Glutamatergic neuron (in vitro differentiated cells): ENCODE data around the gene RANBP10. TPM values are rescaled to one million over a fixed set of nuclear protein-coding genes. Genes with fewer than 3 reads are reported as not detected.

Experiments used
- DNase-seq: peaks from one replicate; pipeline ENCODE4 v3.0.0; 2022
- H3K27ac Mint-ChIP-seq: one replicate; pipeline ENCODE4 v1.8.0; 2020; ENCODE audit warnings: mild to moderate bottlenecking, mixed read lengths, inconsistent platforms; ENCODE audit not compliant: unreplicated experiment
- H3K27me3 Mint-ChIP-seq: one replicate; pipeline ENCODE4 v1.8.0; 2020; ENCODE audit warnings: mild to moderate bottlenecking, moderate library complexity, mixed read lengths, inconsistent platforms; ENCODE audit not compliant: unreplicated experiment
- H3K36me3 Mint-ChIP-seq: one replicate; pipeline ENCODE4 v1.8.0; 2020; ENCODE audit warnings: mild to moderate bottlenecking, mixed read lengths, inconsistent platforms; ENCODE audit not compliant: unreplicated experiment
- H3K4me1 Mint-ChIP-seq: one replicate; pipeline ENCODE4 v1.8.0; 2020; ENCODE audit warnings: mild to moderate bottlenecking, low read depth, mixed read lengths, inconsistent platforms; ENCODE audit not compliant: unreplicated experiment
- H3K4me3 Mint-ChIP-seq: one replicate; pipeline ENCODE4 v1.8.0; 2020; ENCODE audit warnings: mild to moderate bottlenecking, mixed read lengths, inconsistent platforms; ENCODE audit not compliant: unreplicated experiment
- H3K9me3 Mint-ChIP-seq: one replicate; pipeline ENCODE4 v1.8.0; 2020; ENCODE audit warnings: mild to moderate bottlenecking, moderate library complexity, mixed read lengths, inconsistent platforms; ENCODE audit not compliant: unreplicated experiment
- total RNA-seq: library from RNA; stranded (reverse); fragmentation: NEBNext Ultra II Directional; extraction: Animal tissue kit (Norgen Biotek cat#: 25700); gene quantifications from one replicate; pipeline ENCODE4 v1.2.1, GENCODE V29; 2021; ENCODE audit not compliant: unreplicated experiment
- TF ChIP-seq, protein P1 (sequence below): fragments of 200-600 bp; sonication (generic); IDR thresholded peaks from one replicate; pipeline ENCODE4 v1.5.0; 2021; ENCODE audit not compliant: partially characterized antibody, unreplicated experiment

Gene RANBP10
- total RNA-seq, 1 donor from 2014 or later: 32.0 TPM

- Mint-ChIP-seq H3K4me1 (peaks cover 22% of the 10 kb centered on the region), H3K4me3 (peak overlapping the region; percentile 94), H3K9me3 (peaks cover 10% of the 10 kb centered on the region), H3K27ac (peak overlapping the region; percentile 79), H3K36me3 (no peaks in the 10 kb centered on the region), H3K27me3 (peaks cover 4% of the 10 kb centered on the region)
- DNase-seq: no peak
- TF ChIP-seq, protein P1, sequence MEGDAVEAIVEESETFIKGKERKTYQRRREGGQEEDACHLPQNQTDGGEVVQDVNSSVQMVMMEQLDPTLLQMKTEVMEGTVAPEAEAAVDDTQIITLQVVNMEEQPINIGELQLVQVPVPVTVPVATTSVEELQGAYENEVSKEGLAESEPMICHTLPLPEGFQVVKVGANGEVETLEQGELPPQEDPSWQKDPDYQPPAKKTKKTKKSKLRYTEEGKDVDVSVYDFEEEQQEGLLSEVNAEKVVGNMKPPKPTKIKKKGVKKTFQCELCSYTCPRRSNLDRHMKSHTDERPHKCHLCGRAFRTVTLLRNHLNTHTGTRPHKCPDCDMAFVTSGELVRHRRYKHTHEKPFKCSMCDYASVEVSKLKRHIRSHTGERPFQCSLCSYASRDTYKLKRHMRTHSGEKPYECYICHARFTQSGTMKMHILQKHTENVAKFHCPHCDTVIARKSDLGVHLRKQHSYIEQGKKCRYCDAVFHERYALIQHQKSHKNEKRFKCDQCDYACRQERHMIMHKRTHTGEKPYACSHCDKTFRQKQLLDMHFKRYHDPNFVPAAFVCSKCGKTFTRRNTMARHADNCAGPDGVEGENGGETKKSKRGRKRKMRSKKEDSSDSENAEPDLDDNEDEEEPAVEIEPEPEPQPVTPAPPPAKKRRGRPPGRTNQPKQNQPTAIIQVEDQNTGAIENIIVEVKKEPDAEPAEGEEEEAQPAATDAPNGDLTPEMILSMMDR: no peak
Measured at GRCh38 chr16:67719778-67720144, 86.6 kb downstream of the RANBP10 start.

DNA sequence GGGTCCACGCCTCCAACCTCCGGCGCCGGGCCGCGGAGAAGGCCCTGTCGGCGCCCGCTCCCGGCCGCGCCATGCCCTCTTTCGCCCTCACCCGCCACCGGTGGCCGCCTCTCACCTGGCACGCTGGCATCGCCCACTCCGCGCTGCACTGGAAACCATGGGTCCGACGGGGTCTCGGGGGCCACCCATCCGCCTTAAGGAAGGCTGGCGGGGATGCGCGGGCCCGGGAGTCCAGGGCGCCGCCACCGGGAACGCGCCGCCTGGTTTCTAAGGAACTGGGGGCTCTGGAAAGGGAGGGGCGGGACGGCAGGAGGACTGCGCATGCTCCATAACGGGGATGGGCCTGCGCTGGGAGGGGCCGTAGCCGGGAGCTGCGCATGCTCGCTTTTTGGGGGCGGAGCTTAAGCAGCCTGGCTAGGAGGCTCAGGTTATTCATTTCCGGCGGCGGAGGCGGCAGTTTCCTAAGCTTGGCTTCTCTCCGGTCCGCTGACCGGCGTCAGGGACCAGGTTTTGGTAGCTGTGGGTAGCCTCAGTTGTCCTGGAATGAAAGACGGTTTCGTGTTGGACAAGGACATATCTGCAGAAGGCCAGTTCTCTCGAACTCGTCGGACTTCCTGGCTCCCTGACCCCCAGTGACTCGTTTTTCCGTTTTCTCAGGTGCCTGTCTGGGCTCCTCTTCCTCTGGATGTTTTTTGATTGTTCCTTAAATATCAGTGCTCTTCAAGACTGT, 87.1 kb downstream of the RANBP10 start, which contains the start of gene GFOD2:
GFOD2 (minus strand) TSS at position 269 of the 730 bp plus-strand sequence. CDS start 33,601 bp downstream, outside the sequence.
- Mint-ChIP-seq H3K4me1 (peaks cover 22% of the 10 kb centered on the region), H3K36me3 (no peaks in the 10 kb centered on the region), H3K27ac (peak within 1 kb of the TSS; percentile 94), H3K27me3 (peaks cover 4% of the 10 kb centered on the region), H3K4me3 (peak within 1 kb of the TSS; percentile 94), H3K9me3 (peaks cover 10% of the 10 kb centered on the region)
- TF ChIP-seq, protein P1: no peak
- DNase-seq: peak; percentile 99

- H3K27ac Mint-ChIP-seq: peak overlapping the region; percentile 94
- TF ChIP-seq, protein P1: no peak
- H3K4me1 Mint-ChIP-seq: peaks cover 23% of the 10 kb centered on the region
- H3K36me3 Mint-ChIP-seq: no peaks in the 10 kb centered on the region
- peaks cover 11% of the 10 kb centered on the region for H3K9me3 Mint-ChIP-seq
- H3K4me3 Mint-ChIP-seq: peak overlapping the region; percentile 94
- H3K27me3 Mint-ChIP-seq: peaks cover 4% of the 10 kb centered on the region
- no peak for DNase-seq
Measured at GRCh38 chr16:67718668-67719047, 87.7 kb downstream of the RANBP10 start.

GRCh38 chr16:67716097-67716496, 90.3 kb downstream of the RANBP10 start:
- DNase-seq: no peak
- TF ChIP-seq, protein P1: no peak
- H3K4me1 Mint-ChIP-seq: peaks cover 30% of the 10 kb centered on the region
- peaks cover 9% of the 10 kb centered on the region for H3K9me3 Mint-ChIP-seq
- peak overlapping the region; percentile 53 for H3K4me3 Mint-ChIP-seq
- peaks cover 4% of the 10 kb centered on the region for H3K27me3 Mint-ChIP-seq
- no peaks in the 10 kb centered on the region for H3K36me3 Mint-ChIP-seq
- H3K27ac Mint-ChIP-seq: no peak overlapping the region

DNA sequence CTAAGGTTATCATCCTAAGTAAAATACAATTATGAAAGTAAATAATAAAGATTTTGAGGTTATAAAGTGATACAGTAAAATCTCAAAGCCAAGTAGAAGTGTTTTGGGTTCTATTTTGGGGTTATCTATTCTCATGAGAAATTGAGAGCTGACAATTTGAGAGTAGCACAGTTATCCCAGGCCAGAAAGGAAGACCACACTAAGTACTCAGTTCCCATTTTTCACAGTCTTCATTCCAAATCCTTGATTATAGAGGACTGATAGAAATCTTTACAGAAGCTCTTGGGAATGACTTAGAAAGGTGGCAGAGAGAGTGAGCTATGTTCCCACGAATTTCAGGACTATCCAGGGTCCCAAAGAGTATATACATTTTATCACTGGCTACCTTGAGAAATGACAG, 91.8 kb downstream of the RANBP10 start:
- H3K36me3 Mint-ChIP-seq: no peaks in the 10 kb centered on the region

More for the DNA sequence above, 91.8 kb downstream of the RANBP10 start:
- TF ChIP-seq, protein P1: no peak
- Mint-ChIP-seq H3K4me1 (peaks cover 18% of the 10 kb centered on the region), H3K27ac (no peak overlapping the region), H3K4me3 (no peak overlapping the region), H3K9me3 (peaks cover 2% of the 10 kb centered on the region), H3K27me3 (peaks cover 3% of the 10 kb centered on the region)
- no peak for DNase-seq
